H9 (cell line): ENCODE data around the gene ANKHD1. TPM values are rescaled to one million over a fixed set of nuclear protein-coding genes. Genes with fewer than 3 reads are reported as not detected.

Experiments used
- DNase-seq: peaks from one replicate; pipeline ENCODE4 v3.0.0-alpha.2; 2017
- H2AFZ ChIP-seq: one replicate; pipeline ENCODE4 v1.6.1; 2013; ENCODE audit warnings: mild to moderate bottlenecking, low read length, control low read depth, moderate library complexity
- H2AK5ac ChIP-seq: 2 replicates; pipeline ENCODE4 v1.6.1; 2013; ENCODE audit warnings: low read length, control low read depth, mixed read lengths; ENCODE audit not compliant: insufficient read length
- H2BK120ac ChIP-seq: one replicate; pipeline ENCODE4 v1.6.1; 2013; ENCODE audit warnings: low read depth, mild to moderate bottlenecking, low read length, control low read depth, inconsistent platforms; ENCODE audit not compliant: poor library complexity, severe bottlenecking
- H2BK12ac ChIP-seq: 2 replicates; pipeline ENCODE4 v1.6.1; 2013; ENCODE audit warnings: low read length, control low read depth, mixed read lengths, low read depth; ENCODE audit not compliant: insufficient read length
- H2BK15ac ChIP-seq: 2 replicates; pipeline ENCODE4 v1.6.1; 2013; ENCODE audit warnings: low read depth, low read length, control low read depth
- H2BK20ac ChIP-seq: one replicate; pipeline ENCODE4 v1.6.1; 2013; ENCODE audit warnings: low read depth, mild to moderate bottlenecking, low read length, control low read depth, inconsistent platforms; ENCODE audit not compliant: poor library complexity, severe bottlenecking
- H2BK5ac ChIP-seq: 2 replicates; pipeline ENCODE4 v1.6.1; 2013; ENCODE audit warnings: low read length, control low read depth, mixed read lengths; ENCODE audit not compliant: insufficient read length
- H3K14ac ChIP-seq: 2 replicates; pipeline ENCODE4 v1.6.1; 2013; ENCODE audit warnings: low read length, control low read depth; ENCODE audit not compliant: insufficient read depth
- H3K18ac ChIP-seq: 2 replicates; pipeline ENCODE4 v1.6.1; 2013; ENCODE audit warnings: low read depth, mild to moderate bottlenecking, mixed read lengths, low read length, control low read depth; ENCODE audit not compliant: insufficient read length
- H3K23ac ChIP-seq: 2 replicates; pipeline ENCODE4 v1.6.1; 2013; ENCODE audit warnings: low read length, control low read depth, mixed read lengths, low read depth; ENCODE audit not compliant: insufficient read length
- H3K23me2 ChIP-seq: 2 replicates; pipeline ENCODE4 v1.6.1; 2013; ENCODE audit warnings: low read depth, mild to moderate bottlenecking, mixed read lengths, low read length, control low read depth; ENCODE audit not compliant: insufficient read length, poor library complexity, severe bottlenecking
- H3K27ac ChIP-seq: 2 replicates; pipeline ENCODE4 v1.5.1; 2013; ENCODE audit warnings: low read length, control low read depth, mixed read lengths, low read depth; ENCODE audit not compliant: insufficient read length
- H3K27me3 ChIP-seq: 2 replicates; pipeline ENCODE4 v1.6.1; 2013; ENCODE audit warnings: low read length, control low read depth, inconsistent platforms; ENCODE audit not compliant: insufficient read depth
- H3K4ac ChIP-seq: 2 replicates; pipeline ENCODE4 v1.6.1; 2013; ENCODE audit warnings: low read depth, mild to moderate bottlenecking, control low read depth, inconsistent platforms, low read length, moderate library complexity
- H3K4me1 ChIP-seq: 2 replicates; pipeline ENCODE4 v1.6.1; 2013; ENCODE audit warnings: low read length, control low read depth, inconsistent platforms; ENCODE audit not compliant: insufficient read depth
- H3K4me2 ChIP-seq: 2 replicates; pipeline ENCODE4 v1.6.1; 2013; ENCODE audit warnings: low read length, control low read depth, mixed read lengths; ENCODE audit not compliant: insufficient read length, insufficient read depth
- H3K56ac ChIP-seq: 2 replicates; pipeline ENCODE4 v1.6.1; 2013; ENCODE audit warnings: low read depth, mild to moderate bottlenecking, mixed read lengths, low read length, control low read depth; ENCODE audit not compliant: insufficient read length
- H3K79me1 ChIP-seq: 2 replicates; pipeline ENCODE4 v1.6.1; 2013; ENCODE audit warnings: low read depth, mild to moderate bottlenecking, moderate library complexity, low read length, control low read depth, inconsistent platforms; ENCODE audit not compliant: insufficient read depth, poor library complexity, severe bottlenecking
- H3K79me2 ChIP-seq: 2 replicates; pipeline ENCODE4 v1.6.1; 2013; ENCODE audit warnings: low read length, control low read depth, inconsistent platforms; ENCODE audit not compliant: insufficient read depth
- H3K9ac ChIP-seq: 2 replicates; pipeline ENCODE4 v1.6.1; 2013; ENCODE audit warnings: low read length, control low read depth, mixed read lengths; ENCODE audit not compliant: insufficient read length; ENCODE audit errors: extremely low read depth
- H3K9me3 ChIP-seq: one replicate; pipeline ENCODE4 v1.6.1; 2013; ENCODE audit warnings: low read depth, low read length, inconsistent platforms; ENCODE audit not compliant: control insufficient read depth
- H3T11ph ChIP-seq: one replicate; pipeline ENCODE4 v1.6.1; 2013; ENCODE audit warnings: mild to moderate bottlenecking, low read length, control low read depth, inconsistent platforms
- H4K20me1 ChIP-seq: one replicate; pipeline ENCODE4 v1.6.1; 2013; ENCODE audit not compliant: control insufficient read depth, insufficient read length, insufficient read depth
- H4K5ac ChIP-seq: 2 replicates; pipeline ENCODE4 v1.6.1; 2013; ENCODE audit warnings: low read depth, mild to moderate bottlenecking, mixed read lengths, low read length, control low read depth; ENCODE audit not compliant: insufficient read length
- H4K8ac ChIP-seq: replicated peaks from 2 replicates; pipeline ENCODE4 v1.6.1; 2013; ENCODE audit warnings: low read length, control low read depth, mixed read lengths, low read depth; ENCODE audit not compliant: insufficient read length
- H4K91ac ChIP-seq: 2 replicates; pipeline ENCODE4 v1.6.1; 2013; ENCODE audit warnings: low read depth, mild to moderate bottlenecking, moderate library complexity, mixed read lengths, low read length, control low read depth; ENCODE audit not compliant: insufficient read length
- H3K27ac Mint-ChIP-seq, 3 experiments: 2 replicates in 2 of 3; 3 replicates in 1 of 3; pipeline ENCODE4 v1.8.0; 2020 to 2021; ENCODE audit warnings: mixed read lengths in 3 of 3, mild to moderate bottlenecking in 1 of 3, moderate library complexity in 1 of 3
- H3K27me3 Mint-ChIP-seq: 2 replicates; pipeline ENCODE4 v1.8.0; 2021; ENCODE audit warnings: low read depth, mild to moderate bottlenecking, moderate library complexity, mixed read lengths
- H3K36me3 Mint-ChIP-seq, 3 experiments: 2 replicates in 2 of 3; 3 replicates in 1 of 3; pipeline ENCODE4 v1.8.0; 2020 to 2021; ENCODE audit warnings: low read depth in 3 of 3, mixed read lengths in 3 of 3; ENCODE audit not compliant: insufficient read depth in 1 of 3
- H3K4me1 Mint-ChIP-seq, 2 experiments: 2 replicates each; pipeline ENCODE4 v1.8.0; 2020; ENCODE audit warnings: mixed read lengths in 2 of 2
- H3K4me3 Mint-ChIP-seq, 2 experiments: 2 replicates in 1 of 2; 3 replicates in 1 of 2; pipeline ENCODE4 v1.8.0; 2020 to 2021; ENCODE audit warnings: mild to moderate bottlenecking in 2 of 2, mixed read lengths in 2 of 2, moderate library complexity in 1 of 2
- H3K9me3 Mint-ChIP-seq, 2 experiments: 2 replicates in 1 of 2; 3 replicates in 1 of 2; pipeline ENCODE4 v1.8.0; 2020; ENCODE audit warnings: mild to moderate bottlenecking in 2 of 2, mixed read lengths in 2 of 2, moderate library complexity in 1 of 2
- WGBS: extraction: QIAGEN DNeasy Blood & Tissue Kit; methylation state at CpG from one replicate; pipeline ENCODE4 v1.1.7; 2013; ENCODE audit warnings: missing lambda C conversion rate, low lambda C conversion rate, mixed read lengths; ENCODE audit not compliant: insufficient read length; ENCODE audit errors: extremely low coverage; 5-methylcytosine and 5-hydroxymethylcytosine counted together
- total RNA-seq: library from RNA; stranded (reverse); gene quantifications from 2 replicates; pipeline ENCODE4 v1.2.1, GENCODE V29; 2021
- TF ChIP-seq, protein P1 (sequence below): fragments of 200-600 bp; sonication (generic); conservative IDR thresholded peaks from 3 replicates; pipeline ENCODE4 v1.8.0; 2021; ENCODE audit warnings: antibody characterized with exemption, mild to moderate bottlenecking

The ANKHD1 gene
- total RNA-seq, 1 experiment from 2014 or later = 105 TPM

DNA sequence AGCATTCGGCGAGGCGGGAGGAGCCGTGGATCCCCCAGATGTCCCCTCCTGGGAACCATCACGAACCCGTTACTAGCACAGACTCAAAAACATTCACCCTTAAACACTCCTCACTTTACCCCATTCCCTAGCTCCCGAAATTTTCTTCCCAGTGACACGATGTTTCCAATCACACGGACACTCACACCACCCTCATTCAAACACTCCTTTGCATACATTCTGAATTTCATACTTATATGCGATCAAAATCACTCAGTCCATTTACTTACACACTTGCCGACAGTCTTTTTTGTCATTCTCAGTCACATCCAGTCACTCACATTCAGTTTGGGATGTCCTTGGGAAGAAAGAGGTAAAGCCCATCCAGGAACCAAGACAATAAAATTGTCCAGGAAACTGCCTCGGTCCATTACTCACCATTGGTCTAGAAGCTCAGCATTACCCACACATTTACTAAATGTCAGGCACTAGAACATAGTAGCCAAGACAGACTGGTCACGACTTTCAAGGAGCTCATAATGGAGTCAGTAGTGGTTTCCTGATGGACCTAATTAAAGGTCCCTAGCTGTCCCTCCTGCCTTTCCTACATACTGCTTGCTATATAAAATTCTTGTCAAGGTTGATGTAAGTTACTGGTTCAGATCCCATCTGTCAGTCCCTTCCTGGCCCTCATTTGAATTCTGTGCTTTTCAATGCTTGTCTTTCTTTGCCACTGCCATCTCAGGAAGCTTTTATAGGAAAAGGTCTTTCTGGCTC lies 163.6 kb downstream of the ANKHD1 start:
- H3K9me3 ChIP-seq = no peaks in the 10 kb centered on the region
- H3K79me1 ChIP-seq = no peaks in the 10 kb centered on the region
- no peak overlapping the region for H2BK15ac ChIP-seq
- H3K27me3 ChIP-seq = no peaks in the 10 kb centered on the region
- no peak overlapping the region for H4K91ac ChIP-seq
- H2BK5ac ChIP-seq = no peak overlapping the region
- H3K18ac ChIP-seq = peak overlapping the region; percentile 56
- no peak overlapping the region for H3K56ac ChIP-seq
- H3K4me2 ChIP-seq = peak overlapping the region; percentile 92
- no peak overlapping the region for H3T11ph ChIP-seq
- H3K36me3 Mint-ChIP-seq = peaks cover 9 to 41% (median 31%) of the 10 kb centered on the region in 3 experiments
- WGBS = no CpG with 5 or more reads among the region's 13 CpGs
- no peak overlapping the region for H4K8ac ChIP-seq
- H2AK5ac ChIP-seq = no peak overlapping the region
- TF ChIP-seq, protein P1, sequence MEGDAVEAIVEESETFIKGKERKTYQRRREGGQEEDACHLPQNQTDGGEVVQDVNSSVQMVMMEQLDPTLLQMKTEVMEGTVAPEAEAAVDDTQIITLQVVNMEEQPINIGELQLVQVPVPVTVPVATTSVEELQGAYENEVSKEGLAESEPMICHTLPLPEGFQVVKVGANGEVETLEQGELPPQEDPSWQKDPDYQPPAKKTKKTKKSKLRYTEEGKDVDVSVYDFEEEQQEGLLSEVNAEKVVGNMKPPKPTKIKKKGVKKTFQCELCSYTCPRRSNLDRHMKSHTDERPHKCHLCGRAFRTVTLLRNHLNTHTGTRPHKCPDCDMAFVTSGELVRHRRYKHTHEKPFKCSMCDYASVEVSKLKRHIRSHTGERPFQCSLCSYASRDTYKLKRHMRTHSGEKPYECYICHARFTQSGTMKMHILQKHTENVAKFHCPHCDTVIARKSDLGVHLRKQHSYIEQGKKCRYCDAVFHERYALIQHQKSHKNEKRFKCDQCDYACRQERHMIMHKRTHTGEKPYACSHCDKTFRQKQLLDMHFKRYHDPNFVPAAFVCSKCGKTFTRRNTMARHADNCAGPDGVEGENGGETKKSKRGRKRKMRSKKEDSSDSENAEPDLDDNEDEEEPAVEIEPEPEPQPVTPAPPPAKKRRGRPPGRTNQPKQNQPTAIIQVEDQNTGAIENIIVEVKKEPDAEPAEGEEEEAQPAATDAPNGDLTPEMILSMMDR = no peak
- peaks cover 10% of the 10 kb centered on the region for H3K23me2 ChIP-seq
- H2BK20ac ChIP-seq = no peak overlapping the region
- H3K4me3 Mint-ChIP-seq = peak overlapping the region; percentile 89 to 98
- no peaks in the 10 kb centered on the region for H4K20me1 ChIP-seq
- DNase-seq = no peak
- H3K9ac ChIP-seq = peak overlapping the region; percentile 88
- no peak overlapping the region for H2BK12ac ChIP-seq
- peak overlapping the region; percentile 69 for H3K14ac ChIP-seq
- H3K4ac ChIP-seq = no peak overlapping the region
- H3K23ac ChIP-seq = no peak overlapping the region
- H3K27ac Mint-ChIP-seq = peak overlapping the region; percentile 1 to 98 (median 44); a peak in 6 of 7 replicates
- H4K5ac ChIP-seq = no peak overlapping the region
- H2AFZ ChIP-seq = no peak overlapping the region
- H3K4me1 ChIP-seq = peaks cover 4% of the 10 kb centered on the region; the same call in 1 of the 2 replicates
- no peaks in the 10 kb centered on the region for H3K79me2 ChIP-seq
- peaks cover 14 to 18% of the 10 kb centered on the region in 2 experiments for H3K4me1 Mint-ChIP-seq
- H3K27ac ChIP-seq = no peak overlapping the region
- no peaks in the 10 kb centered on the region; a peak in 2 of 5 replicates for H3K9me3 Mint-ChIP-seq
- no peaks in the 10 kb centered on the region; the same call in 1 of the 2 replicates for H3K27me3 Mint-ChIP-seq
- H2BK120ac ChIP-seq = no peak overlapping the region
